GM21529 (cell line): ENCODE data around the gene VAV3.

Experiments
- ATAC-seq: cut with Tn5 transposase; IDR thresholded peaks from one replicate; pipeline ENCODE4 v1.9.1; 2021; ENCODE audit not compliant: unreplicated experiment

Gene VAV3

GRCh38 chr1:107691540-107691939 is 273.4 kb downstream of the VAV3 start:
- no peak for ATAC-seq

- ATAC-seq = no peak
Observed at GRCh38 chr1:107690491-107690890, 274.5 kb downstream of the VAV3 start.

- ATAC-seq = no peak
Observed at GRCh38 chr1:107689733-107690132, 275.2 kb downstream of the VAV3 start.

GRCh38 chr1:107689159-107689558 is 275.8 kb downstream of the VAV3 start:
- ATAC-seq = no peak

- ATAC-seq = no peak
Observed at GRCh38 chr1:107687849-107688753, 276.9 kb downstream of the VAV3 start.

DNA sequence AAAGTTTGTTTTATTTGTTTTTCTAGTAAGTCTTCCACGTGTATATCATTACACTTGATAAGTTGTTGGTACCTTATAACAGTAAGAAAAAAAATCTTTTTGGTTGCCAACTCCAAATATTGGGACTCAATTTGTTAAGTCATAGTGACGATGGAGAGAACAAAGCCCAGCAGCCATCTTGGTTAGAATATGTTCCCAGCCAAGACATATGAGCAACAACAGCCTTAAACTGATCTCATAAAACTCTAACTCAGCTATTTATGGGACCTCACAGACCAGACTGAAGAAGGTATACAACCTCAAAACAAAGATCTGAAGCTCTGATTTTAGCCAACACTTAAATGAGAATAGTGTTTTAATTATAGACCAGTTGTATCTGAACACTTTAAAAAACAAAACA is 281.3 kb downstream of the VAV3 start:
- no peak for ATAC-seq

DNA sequence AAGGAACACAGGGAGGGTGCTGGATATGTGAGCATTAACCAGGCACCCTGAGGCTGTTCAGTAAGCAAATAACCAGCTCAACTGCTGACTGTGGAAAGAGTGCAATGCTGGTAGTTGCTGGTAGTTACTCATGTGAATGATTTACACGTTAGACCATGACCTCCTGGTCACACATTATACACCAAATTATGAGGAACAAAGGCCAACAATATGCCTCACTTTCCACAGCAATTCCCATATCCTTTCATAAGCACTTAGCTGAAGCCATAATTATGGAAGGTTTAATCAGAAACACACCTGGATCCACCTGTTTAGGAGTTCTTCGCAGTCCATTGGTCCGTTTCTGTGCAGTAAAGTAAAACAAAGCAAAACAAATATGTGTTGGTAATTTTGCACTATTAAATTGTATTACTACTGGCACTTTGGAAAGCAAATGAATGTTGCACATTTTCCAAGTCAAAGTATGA is 281.8 kb downstream of the VAV3 start:
- ATAC-seq = no peak

- ATAC-seq = no peak
Observed at GRCh38 chr1:107682467-107682866, 282.5 kb downstream of the VAV3 start.

DNA sequence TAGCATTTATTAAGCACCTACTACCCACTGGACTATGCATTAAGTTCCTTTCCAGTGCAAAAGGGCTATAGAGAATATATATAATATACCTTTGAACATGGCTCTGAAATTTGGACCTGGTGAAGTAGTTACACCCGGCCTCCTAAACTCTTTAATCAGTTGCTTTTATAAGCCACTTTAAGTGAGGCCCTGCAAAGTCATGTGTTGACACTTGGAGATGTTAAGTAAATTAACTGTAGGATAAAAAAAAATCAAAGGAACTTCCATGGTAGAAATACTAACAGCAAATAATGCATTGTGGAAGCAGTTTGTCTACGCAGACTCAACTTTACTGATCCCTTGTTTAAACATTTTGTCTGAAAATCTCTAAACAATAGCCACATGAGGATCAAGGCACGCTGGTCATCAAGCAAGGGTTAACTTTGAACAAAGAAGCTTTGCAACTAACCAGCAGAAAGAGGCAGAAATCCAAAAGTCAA is 283.9 kb downstream of the VAV3 start:
- ATAC-seq = no peak

GRCh38 chr1:107680579-107680985 is 284.4 kb downstream of the VAV3 start:
- no peak for ATAC-seq

GRCh38 chr1:107679411-107679953 is 285.5 kb downstream of the VAV3 start:
- no peak for ATAC-seq

- ATAC-seq = no peak
Observed at GRCh38 chr1:107678993-107679392, 286.0 kb downstream of the VAV3 start.

DNA sequence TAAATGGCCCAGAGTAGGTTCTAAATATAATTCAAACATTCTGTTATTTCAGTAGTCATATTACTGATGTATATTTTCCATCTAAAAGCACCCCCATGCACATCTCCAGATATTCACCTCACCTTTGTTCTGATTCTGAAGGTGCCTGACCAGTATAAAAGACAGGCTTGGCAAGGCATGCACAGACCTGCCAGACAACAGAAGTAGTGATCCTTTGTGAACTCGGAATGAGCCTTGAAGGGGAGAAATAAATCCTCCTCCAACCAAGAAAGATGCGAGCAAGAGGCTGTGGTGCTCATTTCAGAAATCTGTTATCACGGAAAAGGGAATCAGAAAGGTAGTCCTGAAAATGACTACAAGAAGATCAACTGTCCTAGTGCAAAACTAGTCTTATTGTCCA is 287.3 kb downstream of the VAV3 start:
- no peak for ATAC-seq

DNA sequence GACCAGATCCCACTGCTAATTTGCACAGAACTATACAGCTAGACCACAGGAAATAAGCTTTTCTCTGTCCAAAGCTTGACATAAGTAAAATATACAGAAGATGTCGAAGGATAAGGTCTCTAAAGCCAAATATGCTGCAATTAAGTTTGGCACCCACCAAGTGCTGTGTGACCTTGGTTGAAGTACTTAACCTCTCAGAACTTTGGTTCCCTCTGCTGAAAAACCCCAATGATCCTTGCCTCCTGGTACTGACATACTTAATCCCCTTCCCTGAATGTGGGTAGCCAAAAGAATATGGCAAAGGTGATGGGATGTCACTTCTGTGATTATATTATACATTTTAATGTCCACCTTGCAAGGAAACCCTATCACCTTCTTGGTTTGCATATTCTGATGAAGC is 290.5 kb downstream of the VAV3 start:
- ATAC-seq = no peak

- no peak for ATAC-seq
Observed at GRCh38 chr1:107673006-107673405, 292.0 kb downstream of the VAV3 start.

DNA sequence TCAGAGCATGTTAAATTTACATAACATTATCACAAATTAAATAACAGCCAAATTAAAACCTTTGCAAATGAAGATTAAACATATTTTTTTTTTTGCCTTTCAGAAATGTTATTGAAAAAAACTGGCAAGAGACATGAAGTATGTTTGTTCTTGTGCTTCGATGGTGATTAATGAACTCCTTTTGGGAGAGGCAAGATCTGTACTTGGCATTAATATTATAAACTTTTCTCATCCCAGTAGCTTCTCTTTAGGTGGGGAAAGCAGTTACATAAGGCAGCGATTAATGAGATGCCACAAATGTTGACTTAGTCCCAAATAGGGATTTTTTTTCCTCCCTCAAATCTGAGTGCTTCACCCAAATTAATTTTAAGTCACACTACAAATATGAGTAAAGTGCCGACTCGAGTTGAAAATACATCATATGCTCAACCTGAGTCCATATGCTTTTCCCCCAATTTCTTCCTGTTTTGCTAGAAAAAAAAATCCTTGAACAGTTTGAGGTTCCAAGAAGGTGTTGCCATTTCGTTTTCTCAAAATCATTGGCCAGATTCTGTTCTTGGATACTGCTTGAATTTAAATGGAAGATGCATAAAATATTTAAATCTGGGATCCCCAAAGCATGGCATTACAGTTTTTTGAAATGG is 294.5 kb downstream of the VAV3 start:
- ATAC-seq = no peak

- ATAC-seq = no peak
Observed at GRCh38 chr1:107669996-107670395, 295.0 kb downstream of the VAV3 start.

GRCh38 chr1:107668762-107669161 is 296.2 kb downstream of the VAV3 start:
- ATAC-seq = no peak

DNA sequence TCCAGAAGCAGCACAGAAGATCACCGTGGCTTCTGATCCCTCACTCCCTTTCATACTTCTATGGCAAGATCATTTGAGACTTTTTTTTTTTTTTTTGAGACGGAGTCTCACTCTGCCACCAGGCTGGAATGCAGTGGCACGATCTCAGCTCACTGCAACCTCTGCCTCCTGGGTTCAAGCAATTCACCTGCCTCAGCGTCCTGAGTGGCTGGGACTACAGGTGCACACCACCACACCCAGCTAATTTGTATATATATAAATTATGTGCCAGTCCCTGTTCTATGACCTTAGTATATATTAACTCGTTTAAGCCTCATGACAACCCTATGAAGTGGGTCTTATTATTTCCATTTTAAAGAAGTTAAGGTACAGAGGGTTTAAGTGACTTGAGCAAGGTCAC is 298.5 kb downstream of the VAV3 start:
- ATAC-seq = no peak

DNA sequence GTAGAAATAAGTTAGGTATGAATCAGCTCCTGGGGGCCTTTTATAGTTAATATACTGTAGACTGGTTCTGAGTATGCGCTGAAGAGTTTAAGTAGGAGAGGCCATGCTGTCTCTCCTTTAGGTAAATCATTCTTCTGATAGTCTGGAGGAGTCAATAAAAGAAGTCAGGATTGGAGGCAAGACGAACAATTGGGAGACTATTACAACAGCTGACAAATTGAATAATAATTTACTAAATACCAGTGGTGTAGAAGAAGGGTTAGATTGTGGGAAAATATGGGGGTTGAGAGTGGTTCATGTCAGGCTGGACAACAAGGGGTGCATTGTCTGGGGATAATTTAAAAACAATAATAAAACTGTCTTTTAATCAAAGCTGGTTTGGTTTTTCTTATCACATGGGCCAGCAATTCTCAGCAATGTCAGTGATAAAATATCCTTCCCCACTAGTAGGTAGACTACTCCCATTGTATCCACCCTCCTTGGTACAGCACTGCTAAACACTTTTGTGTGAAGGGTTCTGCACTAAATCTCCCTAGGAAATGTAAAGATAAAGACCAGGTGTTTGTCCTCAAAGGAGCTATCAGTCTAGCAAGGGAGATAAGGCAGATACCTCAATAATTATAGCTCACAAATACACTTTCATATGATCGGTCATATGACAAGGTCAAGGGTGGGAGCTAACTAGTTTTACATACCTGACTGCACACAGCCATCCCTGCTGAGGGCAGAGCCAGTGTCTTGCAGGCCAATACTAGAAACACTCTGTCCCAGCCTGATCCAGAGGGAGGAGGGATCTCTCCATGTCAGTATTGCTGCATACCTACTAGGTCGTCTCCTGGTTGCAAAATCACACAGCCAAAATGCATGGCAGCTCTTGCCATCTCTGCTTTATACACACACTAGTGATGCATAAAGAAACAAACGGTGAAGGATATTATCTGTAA is 299.7 kb downstream of the VAV3 start:
- ATAC-seq = no peak

DNA sequence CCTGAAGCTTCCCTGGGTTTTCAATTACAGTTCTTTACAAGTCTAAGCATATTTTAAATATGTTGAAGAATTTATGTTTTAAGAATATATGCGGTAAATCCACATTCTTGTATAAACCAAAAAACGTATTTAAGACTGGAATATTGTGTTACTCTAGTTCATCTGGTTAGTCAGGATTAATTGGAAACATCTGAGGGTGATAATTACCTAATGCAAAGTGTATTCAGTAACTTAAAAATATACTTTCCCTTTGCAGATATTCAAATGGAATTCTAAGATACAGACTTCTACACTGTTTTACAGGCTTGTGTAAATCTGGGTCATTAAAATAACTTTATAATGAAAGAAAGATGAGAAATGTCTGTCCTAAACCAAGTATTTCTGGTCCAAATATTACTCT is 302.0 kb downstream of the VAV3 start:
- ATAC-seq = no peak
